HG02610 (cell line): ENCODE data around the gene PPP2R5B.
A peak's percentile ranks its signal among the peaks of the same experiment; 100 is the strongest.

Source experiments
- ATAC-seq: cut with Tn5 transposase; IDR thresholded peaks from one replicate; pipeline ENCODE4 v1.9.1; 2021; ENCODE audit warnings: mild to moderate bottlenecking, moderate library complexity; ENCODE audit not compliant: unreplicated experiment

Gene PPP2R5B

DNA sequence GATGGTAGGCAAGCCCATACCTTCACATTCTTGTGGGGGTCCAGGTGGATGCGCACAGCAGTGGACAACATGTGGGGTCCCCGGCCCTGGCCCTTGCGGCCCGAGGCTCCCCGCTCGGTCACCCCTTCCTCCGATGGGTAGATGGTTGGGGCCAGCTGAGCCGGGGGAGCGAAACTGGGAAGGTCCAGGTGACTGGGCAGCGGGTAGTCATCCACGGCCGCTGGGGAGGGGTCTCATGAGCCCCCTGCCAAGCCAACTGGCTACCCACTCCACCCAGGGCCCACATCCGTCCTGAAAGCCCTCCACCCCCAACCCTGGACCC, 18.2 kb upstream of the PPP2R5B start:
- ATAC-seq = no peak

DNA sequence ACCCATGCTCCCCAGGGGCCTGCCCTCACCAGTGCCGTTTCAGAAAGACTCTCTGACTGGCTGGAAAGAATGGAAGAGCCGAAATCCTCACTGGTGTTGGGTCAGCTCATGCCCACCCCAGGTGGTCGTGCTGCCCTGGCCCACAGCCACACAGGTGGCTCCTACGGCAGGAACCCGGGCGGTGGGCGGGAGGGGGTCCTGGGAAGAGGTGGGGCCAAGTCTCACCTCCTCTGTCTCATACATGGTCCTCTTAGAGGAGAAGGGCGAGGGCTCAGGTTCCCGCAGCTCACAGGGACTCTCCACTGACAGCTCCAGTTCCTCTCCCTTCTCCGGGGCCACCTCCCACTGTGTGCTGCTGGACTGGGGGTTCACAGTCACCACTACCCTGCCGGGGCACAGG, 15.7 kb upstream of the PPP2R5B start:
- ATAC-seq = no peak

GRCh38 chr11:64909653-64910343, 14.7 kb upstream of the PPP2R5B start:
- no peak for ATAC-seq

GRCh38 chr11:64910451-64911093, 13.9 kb upstream of the PPP2R5B start:
- no peak for ATAC-seq

DNA sequence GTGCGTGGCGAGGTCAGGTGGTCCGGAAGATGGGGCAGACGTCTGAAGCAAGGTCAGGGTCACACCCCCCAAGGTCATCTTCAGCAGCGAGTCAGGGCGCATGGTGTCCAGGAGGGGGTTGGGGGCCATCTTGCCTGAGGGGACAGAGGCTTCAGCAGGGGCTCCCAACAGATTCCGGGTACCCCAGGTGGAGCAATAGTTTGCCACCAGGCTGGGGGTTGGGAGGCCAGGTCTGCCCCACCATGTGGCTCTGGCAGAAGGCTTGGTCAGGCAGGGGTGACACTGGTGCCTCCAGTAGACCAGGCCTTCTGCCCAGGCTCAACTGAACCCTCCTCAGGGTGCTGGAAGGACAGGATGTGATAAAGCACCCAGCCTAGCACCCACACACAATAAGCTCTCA, 13.3 kb upstream of the PPP2R5B start:
- ATAC-seq = no peak

- ATAC-seq = no peak
Measured at GRCh38 chr11:64911689-64912088, 12.8 kb upstream of the PPP2R5B start.

GRCh38 chr11:64913171-64913727, 11.2 kb upstream of the PPP2R5B start:
- no peak for ATAC-seq

- ATAC-seq = no peak
Measured at GRCh38 chr11:64914123-64914522, 10.4 kb upstream of the PPP2R5B start.

DNA sequence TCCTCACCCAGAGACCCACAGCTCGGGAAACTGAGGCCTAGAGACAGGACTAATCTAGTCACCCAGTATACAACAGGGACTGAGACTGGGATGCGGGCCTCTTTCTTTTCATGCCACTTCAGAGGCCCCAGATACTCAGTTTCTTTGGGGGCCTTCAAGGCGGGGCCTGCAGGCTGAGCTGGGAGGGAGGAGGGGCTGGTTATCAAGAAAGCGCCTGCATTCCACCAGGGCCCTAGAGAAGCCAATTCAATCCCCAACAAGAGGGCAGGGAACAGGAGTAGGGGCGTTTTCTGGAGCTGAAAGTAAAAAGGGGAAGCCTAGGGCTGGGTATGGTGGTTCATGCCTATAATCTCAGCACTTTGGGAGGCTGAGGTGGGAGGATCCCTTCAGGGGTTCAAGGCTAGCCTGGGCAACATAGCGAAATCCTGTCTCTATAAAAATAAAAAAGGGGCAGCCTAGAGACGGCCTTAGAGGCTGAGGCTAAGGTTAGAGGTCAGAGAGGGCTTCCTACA, 9.1 kb upstream of the PPP2R5B start:
- ATAC-seq = no peak

- ATAC-seq = no peak
Measured at GRCh38 chr11:64916040-64916774, 8.3 kb upstream of the PPP2R5B start.

DNA sequence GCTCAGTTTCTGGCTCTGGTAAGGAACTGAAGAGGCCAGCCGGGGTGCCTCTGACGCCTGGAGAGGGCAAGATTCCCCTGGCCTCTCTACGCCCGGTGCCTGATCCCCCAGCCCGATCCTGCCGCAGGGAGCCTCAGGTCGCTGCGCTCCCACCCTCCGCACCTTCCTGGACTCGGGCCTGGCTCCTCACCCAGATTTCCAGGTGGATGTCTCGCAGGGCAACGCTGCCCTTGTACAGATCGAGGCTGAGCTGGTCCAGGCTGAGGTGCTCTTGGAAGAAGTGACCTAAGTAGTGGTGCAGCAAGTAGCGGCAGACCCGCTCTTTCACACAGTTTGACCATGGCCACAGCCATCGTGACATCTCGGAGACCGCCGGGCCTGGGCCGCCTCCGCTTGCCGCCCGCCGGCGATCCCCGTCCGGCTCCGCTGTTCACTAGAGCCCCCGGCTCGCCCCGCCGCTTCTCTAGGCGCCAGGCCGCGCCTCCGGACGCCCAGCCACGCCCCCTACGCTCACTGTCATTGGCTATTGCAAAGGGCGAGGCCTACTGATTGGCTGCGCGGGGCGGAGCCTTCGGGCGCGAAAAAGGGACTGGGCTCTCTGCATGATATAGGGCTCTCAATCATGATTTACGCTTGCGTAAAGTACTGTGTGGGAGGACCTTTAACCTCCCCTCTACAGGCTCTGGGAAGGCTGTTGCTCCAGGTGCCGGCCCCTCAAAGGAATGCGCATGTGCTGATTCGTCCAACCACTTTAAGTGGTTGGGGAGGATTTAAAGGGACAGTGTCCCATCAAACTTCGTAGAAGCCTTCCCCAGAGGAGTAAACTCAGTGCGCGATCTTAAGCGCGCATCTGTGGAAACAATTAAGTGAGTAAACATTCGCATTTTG, 7.5 kb upstream of the PPP2R5B start, which contains the start of gene ATG2A:
ATG2A (minus strand) TSS at position 435 of the 888 bp plus-strand sequence; CDS start at position 361, 74 bp downstream.
- peak; percentile 91 for ATAC-seq

DNA sequence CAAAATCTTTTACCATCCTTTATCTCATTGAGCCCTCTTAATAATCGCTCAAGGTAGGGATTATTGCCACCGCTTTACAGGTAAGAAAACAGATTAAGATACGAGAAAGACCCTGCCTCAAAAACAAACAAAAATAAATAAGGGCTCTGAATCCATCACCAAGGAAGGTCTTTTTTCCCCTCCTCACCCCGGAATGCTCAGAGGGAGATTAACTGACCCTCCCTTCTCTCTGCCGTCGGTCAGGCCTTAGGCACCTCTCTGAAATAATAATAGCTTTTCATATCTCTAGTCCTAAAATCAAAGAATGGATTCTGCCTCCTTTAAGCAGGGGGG, 6.9 kb upstream of the PPP2R5B start:
- ATAC-seq = no peak

DNA sequence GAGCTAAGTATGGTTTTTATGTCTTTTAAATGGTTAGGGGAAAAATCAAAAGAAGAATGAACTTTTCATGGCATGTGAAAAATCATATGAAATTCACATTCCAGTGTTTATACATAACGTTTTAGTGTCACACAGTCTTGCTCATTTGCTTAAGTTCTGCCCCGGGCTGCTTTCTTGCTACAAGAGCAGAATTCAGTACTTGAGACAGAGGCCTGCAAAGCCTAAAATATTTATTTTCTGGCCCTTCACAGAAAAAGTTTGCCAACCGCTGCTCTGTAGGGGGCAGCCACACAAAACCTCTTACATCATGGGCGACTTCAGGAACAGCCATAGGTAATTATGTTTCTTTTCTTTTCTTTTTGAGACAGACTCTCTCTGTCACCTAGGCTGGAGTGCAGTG, 6.5 kb upstream of the PPP2R5B start:
- no peak for ATAC-seq

DNA sequence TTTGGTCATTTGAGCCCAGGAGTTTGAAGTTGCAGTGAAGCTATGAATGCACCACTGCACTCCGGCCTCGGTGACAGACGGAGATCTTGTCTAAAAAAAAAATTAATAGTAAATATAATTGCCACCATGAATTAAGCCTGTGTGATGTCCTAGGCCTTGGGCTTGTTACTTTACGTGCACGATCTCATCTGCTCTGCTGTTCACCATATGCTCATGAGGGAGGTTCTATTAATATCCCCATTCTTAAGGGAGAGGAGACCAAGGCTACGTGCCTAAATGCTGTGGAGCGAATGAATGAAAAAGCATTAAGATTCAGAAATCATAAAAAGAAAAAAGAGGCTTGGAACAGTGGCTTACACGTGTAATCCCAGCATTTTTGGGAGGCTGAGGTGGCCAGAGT, 4.9 kb upstream of the PPP2R5B start:
- ATAC-seq = no peak

DNA sequence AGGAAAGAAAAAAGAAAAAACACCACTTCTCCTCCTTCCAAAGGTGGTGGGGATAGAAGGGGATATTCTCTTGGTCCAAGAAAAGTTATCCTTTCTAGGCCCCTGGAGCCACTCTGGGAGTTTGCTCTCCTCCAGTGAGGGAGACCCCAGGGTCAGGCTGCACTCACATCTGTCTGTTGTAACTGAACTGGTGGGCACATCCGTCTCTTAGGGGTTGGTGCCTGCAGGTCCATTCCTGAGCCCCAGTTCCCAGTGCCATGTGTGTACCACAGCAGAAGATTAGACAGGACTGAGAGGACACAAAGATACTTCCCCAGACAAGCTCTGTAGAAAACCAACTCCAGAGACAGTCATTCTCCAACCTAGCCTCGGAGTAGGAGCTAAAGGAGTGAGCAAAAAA, 4.4 kb upstream of the PPP2R5B start:
- ATAC-seq = no peak

DNA sequence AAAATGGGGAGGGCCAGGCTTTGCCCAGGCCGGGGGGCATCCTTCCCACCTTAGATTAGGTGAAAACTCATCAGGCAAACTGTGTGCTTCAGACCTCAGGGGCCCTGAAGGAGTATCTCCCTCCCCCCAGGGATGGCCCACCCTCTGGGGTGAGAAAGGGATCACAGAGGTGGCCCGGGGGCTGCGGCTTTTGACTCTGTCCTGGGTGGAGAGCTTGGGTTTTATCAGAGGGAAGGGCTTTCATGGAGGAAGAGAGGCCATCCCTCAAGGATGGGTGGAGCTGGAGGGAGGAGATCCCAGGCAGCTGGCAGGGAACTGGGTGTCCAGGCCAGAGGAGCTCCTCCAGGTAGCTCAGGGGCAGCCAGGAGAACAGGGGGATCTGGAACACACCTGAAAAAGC, 3.1 kb upstream of the PPP2R5B start:
- no peak for ATAC-seq

DNA sequence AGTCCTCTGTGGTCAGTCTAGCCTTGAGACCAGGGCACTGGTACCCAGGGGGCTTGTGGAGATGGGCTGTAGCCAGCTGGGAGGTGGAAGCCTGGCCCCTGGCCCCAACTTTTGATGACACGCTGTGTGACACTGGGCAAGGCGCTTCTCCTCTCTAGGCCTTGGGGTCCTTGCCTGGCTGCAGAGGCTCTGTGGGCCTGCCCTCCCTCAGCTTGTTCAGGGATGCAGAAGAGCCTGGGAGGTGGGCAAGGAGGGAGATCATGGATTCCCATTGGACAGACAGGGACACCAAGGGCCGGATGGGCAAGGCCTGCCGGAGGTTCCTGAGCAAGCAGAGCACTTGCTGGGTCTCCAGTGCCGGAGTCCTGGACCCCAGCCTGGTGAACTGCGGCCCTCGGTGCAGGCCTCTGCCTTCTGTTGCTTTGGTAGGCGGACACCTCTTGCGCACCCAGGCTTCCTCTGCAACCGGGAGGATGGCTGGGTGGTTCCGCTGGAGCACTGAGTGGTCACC, 1.3 kb upstream of the PPP2R5B start:
- ATAC-seq = no peak

DNA sequence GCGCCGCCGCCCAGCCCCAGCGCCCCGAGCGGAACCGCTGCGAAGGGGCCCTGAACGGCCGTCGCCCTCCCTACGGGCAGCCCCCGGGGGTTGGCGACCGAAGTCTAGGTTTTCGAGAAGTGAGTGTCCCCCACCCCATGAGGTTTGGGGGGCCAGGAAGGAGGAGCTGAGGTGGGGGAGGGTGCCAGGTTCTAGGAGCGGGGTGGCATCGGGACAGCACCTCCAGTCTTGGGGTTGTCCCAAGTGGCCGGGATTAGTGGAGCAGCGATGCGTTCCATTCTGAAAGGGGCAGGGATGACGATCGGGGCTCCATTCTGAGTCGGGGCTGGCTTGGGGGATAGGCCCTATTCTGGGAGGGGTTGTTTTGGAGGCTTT, 408 bp downstream of the PPP2R5B start:
- no peak for ATAC-seq

DNA sequence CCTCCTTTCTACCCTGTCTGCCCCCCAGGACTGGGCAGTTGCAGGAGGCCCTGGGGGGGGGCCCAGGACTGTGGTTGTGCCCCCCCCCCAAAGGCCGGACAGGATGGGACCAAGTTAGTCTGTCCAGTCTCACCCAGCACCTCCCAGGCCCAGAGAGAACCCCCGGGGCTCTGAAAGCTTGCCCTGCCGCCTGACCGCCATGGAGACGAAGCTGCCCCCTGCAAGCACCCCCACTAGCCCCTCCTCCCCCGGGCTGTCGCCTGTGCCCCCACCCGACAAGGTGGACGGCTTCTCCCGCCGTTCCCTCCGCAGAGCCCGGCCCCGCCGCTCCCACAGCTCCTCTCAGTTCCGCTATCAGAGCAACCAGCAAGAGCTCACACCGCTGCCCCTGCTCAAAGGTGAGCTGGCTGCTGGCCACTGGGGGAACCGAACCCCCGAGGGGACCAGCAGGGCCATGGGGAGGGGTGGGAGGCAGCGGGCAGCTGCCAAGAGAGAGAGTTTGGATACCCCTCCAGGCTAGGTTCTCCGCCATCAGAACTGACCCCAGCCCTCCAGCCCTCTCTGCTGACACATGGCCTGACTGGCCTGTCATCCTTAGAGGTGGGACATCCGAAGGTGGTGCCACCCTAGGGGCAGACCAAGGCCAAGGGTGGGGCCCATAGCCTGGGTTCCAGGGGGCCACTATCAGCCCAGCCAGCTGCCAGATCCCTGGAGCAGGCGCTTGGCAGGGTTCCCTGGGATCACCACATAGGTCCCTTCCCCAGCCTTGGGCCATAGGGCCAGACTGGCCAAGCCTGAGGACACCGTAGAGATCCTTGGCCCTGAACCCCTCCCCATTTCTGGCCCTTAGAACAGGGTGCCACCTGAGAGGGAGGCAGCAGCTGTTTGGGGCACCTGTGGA, 1.3 kb downstream of the PPP2R5B start:
- no peak for ATAC-seq

- no peak for ATAC-seq
Measured at GRCh38 chr11:64926689-64927088, 2.2 kb downstream of the PPP2R5B start.
